OCI-LY1 (cell line): ENCODE results near the gene SAMD9L.

Experiments
- EZH2 ChIP-seq: fragments of 200-600 bp; sonication (generic), shearing (Covaris generic); IDR thresholded peaks from 2 replicates; pipeline ENCODE4 v1.8.0; 2017; ENCODE audit warnings: borderline replicate concordance, mixed run types, mild to moderate bottlenecking, antibody characterized with exemption, low read length, moderate library complexity, mixed read lengths
- TF ChIP-seq, protein P1 (sequence below): fragments of 200-600 bp; sonication (generic), shearing (Covaris generic); IDR thresholded peaks from 2 replicates; pipeline ENCODE4 v1.5.1; 2017; ENCODE audit warnings: mild to moderate bottlenecking, antibody characterized with exemption, low read length, moderate library complexity, mixed read lengths

DNA sequence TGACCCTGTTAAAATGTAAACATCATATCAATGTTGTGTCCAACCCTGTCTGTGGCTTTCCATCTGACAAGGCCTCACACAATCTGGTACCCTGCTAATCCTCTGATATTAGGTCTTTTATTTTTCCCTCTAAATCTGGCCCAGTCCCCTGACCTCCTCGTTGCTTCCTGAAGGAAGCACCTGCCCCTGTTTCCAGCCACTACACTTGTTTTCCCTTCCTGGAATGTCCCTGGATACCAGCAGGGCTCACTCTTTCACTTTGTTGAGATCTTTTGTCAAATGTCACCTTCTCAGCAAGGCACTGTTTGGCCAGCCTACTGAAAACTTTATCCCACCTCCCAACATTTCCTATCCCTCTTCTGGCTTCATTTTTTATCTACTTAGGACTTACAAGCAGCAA, 2.1 kb downstream of the SAMD9L start:
- no peak for TF ChIP-seq EZH2
- TF ChIP-seq, protein P1, sequence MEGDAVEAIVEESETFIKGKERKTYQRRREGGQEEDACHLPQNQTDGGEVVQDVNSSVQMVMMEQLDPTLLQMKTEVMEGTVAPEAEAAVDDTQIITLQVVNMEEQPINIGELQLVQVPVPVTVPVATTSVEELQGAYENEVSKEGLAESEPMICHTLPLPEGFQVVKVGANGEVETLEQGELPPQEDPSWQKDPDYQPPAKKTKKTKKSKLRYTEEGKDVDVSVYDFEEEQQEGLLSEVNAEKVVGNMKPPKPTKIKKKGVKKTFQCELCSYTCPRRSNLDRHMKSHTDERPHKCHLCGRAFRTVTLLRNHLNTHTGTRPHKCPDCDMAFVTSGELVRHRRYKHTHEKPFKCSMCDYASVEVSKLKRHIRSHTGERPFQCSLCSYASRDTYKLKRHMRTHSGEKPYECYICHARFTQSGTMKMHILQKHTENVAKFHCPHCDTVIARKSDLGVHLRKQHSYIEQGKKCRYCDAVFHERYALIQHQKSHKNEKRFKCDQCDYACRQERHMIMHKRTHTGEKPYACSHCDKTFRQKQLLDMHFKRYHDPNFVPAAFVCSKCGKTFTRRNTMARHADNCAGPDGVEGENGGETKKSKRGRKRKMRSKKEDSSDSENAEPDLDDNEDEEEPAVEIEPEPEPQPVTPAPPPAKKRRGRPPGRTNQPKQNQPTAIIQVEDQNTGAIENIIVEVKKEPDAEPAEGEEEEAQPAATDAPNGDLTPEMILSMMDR = no peak
